ENCODE results near the gene P2RX3. TPM values are rescaled to one million over a fixed set of nuclear protein-coding genes. Genes with fewer than 3 reads are reported as not detected.

Gene P2RX3
- total RNA-seq, 4 donors from 2014 or later = not detected

- intact Hi-C loops (cut with DNase I) = no loop called here
- no peaks in the 10 kb centered on the region for H3K27me3 ChIP-seq
- no peak overlapping the region for H3K4me3 ChIP-seq
- H3K36me3 ChIP-seq = peaks cover 34 to 63% (median 40%) of the 10 kb centered on the region in 3 donors
- H3K9me3 ChIP-seq = peaks cover 0 to 27% (median 14%) of the 10 kb centered on the region in 3 donors
- H3K4me1 ChIP-seq = peaks cover 12 to 55% (median 19%) of the 10 kb centered on the region in 3 donors
- no peak overlapping the region for H3K27ac ChIP-seq
- no peak for TF ChIP-seq CTCF (IDR thresholded peaks at IDR 0.05)
- TF ChIP-seq POLR2A (IDR thresholded peaks at IDR 0.05) = no peak
- DNase-seq = no peak
- WGBS, 2 donors = 31 to 36% methylated on average over 2 of the region's 2 CpGs
Observed at GRCh38 chr11:57297221-57297620, 40.9 kb upstream of the P2RX3 start.

- TF ChIP-seq CTCF (IDR thresholded peaks at IDR 0.05) = no peak
- TF ChIP-seq POLR2A (IDR thresholded peaks at IDR 0.05) = no peak
- 92 to 94% methylated on average over 5 of the region's 5 CpGs for WGBS, 2 donors
Observed at GRCh38 chr11:57299150-57299737, 38.9 kb upstream of the P2RX3 start.

GRCh38 chr11:57300785-57301184 is 37.4 kb upstream of the P2RX3 start:
- H3K27ac ChIP-seq = no peak overlapping the region
- intact Hi-C loops (cut with DNase I) = no loop called here
- no peaks in the 10 kb centered on the region for H3K27me3 ChIP-seq
- WGBS, 2 donors = 80 to 96% methylated on average over 1 to 4 of the region's 10 CpGs
- TF ChIP-seq POLR2A (IDR thresholded peaks at IDR 0.05) = no peak
- TF ChIP-seq CTCF (IDR thresholded peaks at IDR 0.05) = no peak
- DNase-seq = no peak
- H3K36me3 ChIP-seq = peaks cover 48 to 89% (median 53%) of the 10 kb centered on the region in 3 donors
- no peak overlapping the region for H3K4me3 ChIP-seq
- peaks cover 0 to 27% (median 14%) of the 10 kb centered on the region in 3 donors for H3K9me3 ChIP-seq
- H3K4me1 ChIP-seq = peaks cover 17 to 52% (median 24%) of the 10 kb centered on the region in 3 donors

More at GRCh38 chr11:57299150-57299737, 38.9 kb upstream of the P2RX3 start:
- Histone ChIP-seq H3K27me3 (no peaks in the 10 kb centered on the region), H3K27ac (no peak overlapping the region), H3K4me3 (no peak overlapping the region), H3K36me3 (peaks cover 47 to 78% (median 53%) of the 10 kb centered on the region in 3 donors), H3K9me3 (peaks cover 0 to 27% (median 14%) of the 10 kb centered on the region in 3 donors), H3K4me1 (peaks cover 11 to 52% (median 21%) of the 10 kb centered on the region in 3 donors)
- no peak for DNase-seq
- intact Hi-C loops (cut with DNase I) = no loop called here

GRCh38 chr11:57301711-57302423 is 36.3 kb upstream of the P2RX3 start:
- no peak overlapping the region for H3K27ac ChIP-seq
- intact Hi-C loops (cut with DNase I) = no loop called here
- no peak overlapping the region for H3K4me3 ChIP-seq
- TF ChIP-seq POLR2A (IDR thresholded peaks at IDR 0.05) (no peak), CTCF (IDR thresholded peaks at IDR 0.05) (no peak)
- 90 to 91% methylated on average over 4 to 11 of the region's 27 CpGs for WGBS, 2 donors
- peaks cover 0 to 27% (median 14%) of the 10 kb centered on the region in 3 donors for H3K9me3 ChIP-seq
- no peak for DNase-seq
- peaks cover 50 to 82% (median 53%) of the 10 kb centered on the region in 3 donors for H3K36me3 ChIP-seq
- H3K27me3 ChIP-seq = no peaks in the 10 kb centered on the region
- H3K4me1 ChIP-seq = peaks cover 19 to 52% (median 35%) of the 10 kb centered on the region in 3 donors

GRCh38 chr11:57302489-57302888 is 35.7 kb upstream of the P2RX3 start:
- no peak for TF ChIP-seq CTCF (IDR thresholded peaks at IDR 0.05)
- TF ChIP-seq POLR2A (IDR thresholded peaks at IDR 0.05) = no peak
- Histone ChIP-seq H3K27ac (peak overlapping the region in 1 of 4 donors; percentile 93), H3K4me3 (no peak overlapping the region), H3K9me3 (peaks cover 0 to 27% (median 14%) of the 10 kb centered on the region in 3 donors), H3K4me1 (peaks cover 25 to 53% (median 41%) of the 10 kb centered on the region in 3 donors), H3K27me3 (no peaks in the 10 kb centered on the region), H3K36me3 (peaks cover 50 to 78% (median 53%) of the 10 kb centered on the region in 3 donors)
- DNase-seq = no peak
- intact Hi-C loops (cut with DNase I) = no loop called here
- WGBS, 2 donors = 100% methylated on average over 1 to 2 of the region's 15 CpGs
